HG02588 (cell line): ENCODE data around the gene DNAAF6.

Source experiments
- ATAC-seq: cut with Tn5 transposase; IDR thresholded peaks from one replicate; pipeline ENCODE4 v1.9.1; 2021; ENCODE audit warnings: mild to moderate bottlenecking, moderate library complexity; ENCODE audit not compliant: unreplicated experiment

The DNAAF6 gene

DNA sequence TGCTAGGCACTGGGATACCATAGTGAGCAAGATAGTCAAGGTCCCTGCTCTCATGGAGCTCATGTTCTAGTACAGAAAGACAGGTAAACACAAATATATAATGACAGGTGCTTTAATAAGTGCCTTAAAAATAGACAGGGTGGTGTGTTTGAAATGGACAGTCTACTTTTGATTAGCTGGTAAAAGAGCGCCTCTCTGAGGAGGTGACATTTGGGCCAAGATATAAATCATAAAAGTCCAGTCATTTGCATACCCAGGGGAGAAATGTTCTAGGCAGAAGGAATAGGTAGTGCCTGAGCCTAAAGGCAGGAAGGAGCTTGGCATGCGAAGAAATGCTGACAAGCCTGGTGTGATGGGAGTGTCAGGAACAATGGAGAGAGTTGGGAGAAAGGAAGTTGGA is 83.6 kb downstream of the DNAAF6 start:
- no peak for ATAC-seq

DNA sequence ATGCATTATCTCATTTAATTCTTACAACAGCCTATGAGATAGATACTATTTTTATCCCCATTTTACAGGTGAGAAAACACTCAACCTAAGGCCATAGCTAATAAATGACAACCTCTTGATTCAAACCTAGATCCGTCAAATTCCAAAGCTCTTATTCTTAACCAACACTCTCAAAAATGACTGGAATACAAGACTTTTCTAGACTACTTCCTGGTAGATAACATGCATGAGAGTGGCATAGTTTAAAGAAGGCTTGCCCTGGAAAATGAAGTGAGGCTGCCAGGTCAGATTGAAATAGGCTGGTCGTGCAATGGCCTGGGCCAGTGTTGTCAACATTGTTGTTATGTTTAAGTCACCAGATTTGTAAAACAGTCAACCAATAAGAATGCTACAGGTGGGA is 86.6 kb downstream of the DNAAF6 start:
- ATAC-seq: no peak
